GM21529 (cell line): ENCODE measurements around the gene LTA4H.
"Not testable (repeated sequence)": the region's sequence is repeated elsewhere in the genome, so short reads cannot be mapped to it uniquely, and the experiment has no call there.

ENCODE experiments used
- ATAC-seq: cut with Tn5 transposase; IDR thresholded peaks from one replicate; pipeline ENCODE4 v1.9.1; 2021; ENCODE audit not compliant: unreplicated experiment

LTA4H gene

GRCh38 chr12:96035283-96036236, at the start of gene LTA4H:
Gene LTA4H, minus strand, starts transcription at chr12:96035587. Its CDS starts 68 bp downstream, at chr12:96035519.
- peak; percentile 92 for ATAC-seq

- no peak for ATAC-seq
Observed at GRCh38 chr12:96084624-96085023, 49.2 kb upstream of the LTA4H start.

- ATAC-seq = no peak
Observed at GRCh38 chr12:96083020-96083719, 47.8 kb upstream of the LTA4H start.

GRCh38 chr12:96081596-96081995, 46.2 kb upstream of the LTA4H start:
- no peak for ATAC-seq

- ATAC-seq = no peak
Observed at GRCh38 chr12:96078231-96079135, 43.1 kb upstream of the LTA4H start.

- ATAC-seq = no peak
Observed at GRCh38 chr12:96077081-96077480, 41.7 kb upstream of the LTA4H start.

- ATAC-seq = no peak
Observed at GRCh38 chr12:96075560-96075959, 40.2 kb upstream of the LTA4H start.

- ATAC-seq = no peak
Observed at GRCh38 chr12:96073346-96074330, 38.3 kb upstream of the LTA4H start.

GRCh38 chr12:96070670-96071279, 35.4 kb upstream of the LTA4H start:
- ATAC-seq = peak; percentile 57

GRCh38 chr12:96069511-96070231, 34.3 kb upstream of the LTA4H start:
- no peak for ATAC-seq

GRCh38 chr12:96068636-96069035, 33.2 kb upstream of the LTA4H start:
- ATAC-seq = no peak

- ATAC-seq = no peak
Observed at GRCh38 chr12:96068111-96068510, 32.7 kb upstream of the LTA4H start.

GRCh38 chr12:96065776-96066175, 30.4 kb upstream of the LTA4H start:
- ATAC-seq = not testable (repeated sequence)

- no peak for ATAC-seq
Observed at GRCh38 chr12:96064966-96065365, 29.6 kb upstream of the LTA4H start.

- no peak for ATAC-seq
Observed at GRCh38 chr12:96064271-96064670, 28.9 kb upstream of the LTA4H start.

- no peak for ATAC-seq
Observed at GRCh38 chr12:96063046-96063445, 27.7 kb upstream of the LTA4H start.

GRCh38 chr12:96061864-96062453, 26.6 kb upstream of the LTA4H start:
- peak; percentile 88 for ATAC-seq

- no peak for ATAC-seq
Observed at GRCh38 chr12:96061323-96061722, 25.9 kb upstream of the LTA4H start.
